K562 (cell line): ENCODE results near the gene HEG1. TPM values are rescaled to one million over a fixed set of nuclear protein-coding genes. Genes with fewer than 3 reads are reported as not detected.

Source experiments
- ATAC-seq: fragments of 200-7000 bp; cut with Tn5 transposase; 3 replicates; pipeline ENCODE4 v1.9.1; 2020; ENCODE audit warnings: moderate library complexity
- BruUV-seq: library from RNA; stranded (reverse); fragments of 400-500 nt; replicated peaks from 2 replicates; lab custom pipeline; 2021; lab: Mats Ljungman, UMichigan
- CTCF ChIA-PET: fragments of 300-600 bp; formaldehyde crosslinking; extraction: SDS; loops from one replicate; lab custom pipeline; 2021; ENCODE audit warnings: low intra/inter-chr PET ratio; lab: Yijun Ruan, JAX
- POLR2A ChIA-PET: fragments of 300-600, 350-650 bp; sonication (Branson Sonifier 250); formaldehyde crosslinking; extraction: SDS; loops from one replicate; lab custom pipeline; 2021; ENCODE audit warnings: antibody characterized with exemption, inconsistent platforms; lab: Yijun Ruan, JAX
- DNase-seq, 4 experiments: peaks; one replicate each; pipeline versions ENCODE4 v3.0.0 to v3.0.0-alpha.2; 2011 to 2018; ENCODE audit warnings: low spot score in 3 of 4, mixed read lengths in 3 of 4; ENCODE audit errors: extremely low read depth in 1 of 4
- FAIRE-seq: peaks from 2 replicates; lab custom pipeline; 2011; peaks lifted over from hg19 to GRCh38; lab: Jason Lieb, UNC
- H2AFZ ChIP-seq: 2 replicates; pipeline ENCODE4 v1.6.0; 2011; ENCODE audit warnings: low read depth, low read length, control low read depth, inconsistent platforms
- H3K27ac ChIP-seq: fragments of 200-600 bp; 3 replicates; pipeline ENCODE4 v1.8.0; 2011; ENCODE audit warnings: low read depth, mild to moderate bottlenecking, control low read depth, inconsistent platforms, low read length, moderate library complexity, mixed read lengths; ENCODE audit errors: extremely low read depth
- H3K27me3 ChIP-seq, 2 experiments: fragments of 300-600 bp in 1 of 2; 2 replicates in 1 of 2; 3 replicates in 1 of 2; pipeline versions ENCODE4 v1.6.0 to v1.8.0; 2011; ENCODE audit warnings: inconsistent platforms in 2 of 2, low read length in 2 of 2, mild to moderate bottlenecking in 1 of 2, mixed read lengths in 1 of 2, moderate library complexity in 1 of 2; ENCODE audit not compliant: control insufficient read depth in 2 of 2, insufficient read depth in 2 of 2
- H3K36me3 ChIP-seq: fragments of 300-600 bp; 3 replicates; pipeline ENCODE4 v1.8.0; 2011; ENCODE audit warnings: mild to moderate bottlenecking, low read length, inconsistent platforms; ENCODE audit not compliant: control insufficient read depth, insufficient read depth
- H3K4me1 ChIP-seq, 2 experiments: fragments of 200-600 bp in 1 of 2; replicated peaks in 1 of 2; 2 replicates in 1 of 2; 3 replicates in 1 of 2; pipeline versions ENCODE4 v1.5.1 to v1.8.0; 2011; ENCODE audit warnings: inconsistent platforms in 2 of 2, low read length in 2 of 2, mild to moderate bottlenecking in 1 of 2, mixed read lengths in 1 of 2, moderate library complexity in 1 of 2; ENCODE audit not compliant: control insufficient read depth in 2 of 2, insufficient read depth in 2 of 2
- H3K4me2 ChIP-seq: 2 replicates; pipeline ENCODE4 v1.6.1; 2011; ENCODE audit warnings: low read length, control low read depth, inconsistent platforms, mixed read lengths; ENCODE audit not compliant: insufficient read depth
- H3K4me3 ChIP-seq: fragments of 200-600 bp; sonication (generic), shearing (Covaris generic); 2 replicates; pipeline ENCODE4 v1.5.1; 2016; ENCODE audit warnings: control low read depth, inconsistent platforms
- H3K79me2 ChIP-seq: fragments of 200-600 bp; 3 replicates; pipeline ENCODE4 v1.8.0; 2011; ENCODE audit warnings: low read length, inconsistent platforms; ENCODE audit not compliant: control insufficient read depth, insufficient read depth
- H3K9ac ChIP-seq, 2 experiments: 2 replicates each; pipeline versions ENCODE4 v1.6.0 to v1.6.1; 2011; ENCODE audit warnings: low read depth in 2 of 2, low read length in 2 of 2, control low read depth in 1 of 2, inconsistent platforms in 1 of 2, mild to moderate bottlenecking in 1 of 2, mixed read lengths in 1 of 2; ENCODE audit not compliant: insufficient read depth in 1 of 2
- H3K9me1 ChIP-seq: one replicate; pipeline ENCODE4 v1.6.0; 2011; ENCODE audit warnings: inconsistent platforms, mild to moderate bottlenecking, low read length, moderate library complexity; ENCODE audit not compliant: control insufficient read depth, insufficient read depth
- H3K9me3 ChIP-seq: replicated peaks from 2 replicates; pipeline ENCODE4 v1.5.1; 2011; ENCODE audit warnings: low read depth, low read length, inconsistent platforms; ENCODE audit not compliant: control insufficient read depth, insufficient read depth
- H4K20me1 ChIP-seq: replicated peaks from 2 replicates; pipeline ENCODE4 v1.6.1; 2011; ENCODE audit warnings: low read length, inconsistent platforms, mixed read lengths; ENCODE audit not compliant: control insufficient read depth, insufficient read depth
- BRD9 ChIP-seq: fragments of 450-650 bp; IDR thresholded peaks from 2 replicates; pipeline ENCODE4 v1.6.1; 2018; ENCODE audit warnings: low read depth; ENCODE audit not compliant: partially characterized antibody
- HBP1 ChIP-seq: fragments of 450-650 bp; formaldehyde crosslinking; IDR thresholded peaks from 2 replicates; pipeline ENCODE4 v1.4.0; 2022; ENCODE audit warnings: missing genetic modification characterization
- HNRNPL ChIP-seq: fragments of 200-400 bp; formaldehyde crosslinking; IDR thresholded peaks from 2 replicates; pipeline ENCODE4 v1.6.1; 2017; ENCODE audit warnings: low read depth, mild to moderate bottlenecking, low read length
- IFI16 ChIP-seq: fragments of 250-450 bp; sonication (Bioruptor Pico); IDR thresholded peaks from 2 replicates; pipeline ENCODE4 v2.1.2; 2022; ENCODE audit warnings: mild to moderate bottlenecking, inconsistent platforms
- MIER1 ChIP-seq: fragments of 450-650 bp; IDR thresholded peaks from 2 replicates; pipeline ENCODE4 v1.6.1; 2016; ENCODE audit warnings: antibody characterized with exemption, mild to moderate bottlenecking, low read depth
- NUFIP1 ChIP-seq: fragments of 450-650 bp; IDR thresholded peaks from 2 replicates; pipeline ENCODE4 v1.6.1; 2018; ENCODE audit not compliant: partially characterized antibody
- SAFB ChIP-seq: fragments of 200-400 bp; formaldehyde crosslinking; IDR thresholded peaks from 2 replicates; pipeline ENCODE4 v1.6.1; 2017; ENCODE audit warnings: low read depth, low read length, borderline replicate concordance
- SIN3B ChIP-seq: fragments of 450-650 bp; IDR thresholded peaks from 2 replicates; pipeline ENCODE4 v1.6.1; 2017; ENCODE audit warnings: low read depth, mild to moderate bottlenecking, moderate library complexity
- SIX5 ChIP-seq, 2 experiments: IDR thresholded peaks; 2 replicates each; pipeline ENCODE4 v1.6.1; 2011; ENCODE audit warnings: low read length in 2 of 2, borderline replicate concordance in 1 of 2, low read depth in 1 of 2, mild to moderate bottlenecking in 1 of 2, moderate library complexity in 1 of 2; ENCODE audit not compliant: insufficient read depth in 1 of 2
- SLC30A9 ChIP-seq: fragments of 250-450 bp; sonication (Bioruptor Pico); IDR thresholded peaks from 2 replicates; pipeline ENCODE4 v1.8.0; 2022; ENCODE audit warnings: mild to moderate bottlenecking, moderate library complexity
- SRSF9 ChIP-seq: fragments of 200-400 bp; formaldehyde crosslinking; IDR thresholded peaks from 2 replicates; pipeline ENCODE4 v1.6.1; 2017; ENCODE audit warnings: low read depth, low read length, borderline replicate concordance
- ZNF212 ChIP-seq: fragments of 450-650 bp; formaldehyde crosslinking; IDR thresholded peaks from 2 replicates; pipeline ENCODE4 v1.4.0; 2020; ENCODE audit warnings: mild to moderate bottlenecking
- ZNF324 ChIP-seq: fragments of 250-450 bp; sonication (Bioruptor Pico); IDR thresholded peaks from 2 replicates; pipeline ENCODE4 v1.4.0; 2020; ENCODE audit warnings: mild to moderate bottlenecking
- WGBS: fragments of 100-300 bp; shearing (Covaris generic); methylation state at CpG from one replicate; pipeline ENCODE4 v1.1.6; 2016; ENCODE audit warnings: low coverage, mixed read lengths; ENCODE audit not compliant: insufficient coverage; ENCODE audit errors: missing lambda C conversion rate; 5-methylcytosine and 5-hydroxymethylcytosine counted together
- in situ Hi-C: fragments of 300-500 bp; cut with MboI; formaldehyde crosslinking; loops from 4 replicates; pipeline ENCODE4 v1.15.0; 2018; ENCODE audit warnings: inconsistent platforms, mixed read lengths
- intact Hi-C: fragments of 100-400 bp; cut with micrococcal nuclease; formaldehyde crosslinking; loops from 2 replicates; pipeline ENCODE4 v1.14.2; 2022
- polyA plus RNA-seq, 8 experiments: library from polyadenylated mRNA; depleted of rRNA in 4 of 8; stranded (reverse) in 5 of 8; unstranded in 3 of 8; fragments of >200 nt; fragmentation: Nextera tagmentation in 2 of 8; fragmentation: Illumina TruSeq in 1 of 8; extraction: Ambion mirVana in 2 of 8; extraction: Trizol in 1 of 8; gene quantifications; 2 replicates each; pipeline versions ENCODE4 v1.2.1 to v1.2.3, GENCODE V29; 2011 to 2014; ENCODE audit warnings: inconsistent platforms in 1 of 8, missing spikeins in 1 of 8
- total RNA-seq, 7 experiments: library from RNA; depleted of rRNA in 6 of 7; stranded (reverse); fragments of >200 nt in 6 of 7; fragmentation: Illumina TruSeq in 2 of 7; extraction: Trizol in 2 of 7; gene quantifications; 2 replicates each; pipeline versions ENCODE4 v1.2.1 to v1.2.3, GENCODE V29; 2011 to 2021; ENCODE audit warnings: low replicate concordance in 1 of 7
- TF ChIP-seq, protein P1 (sequence below): fragments of 450-650 bp; formaldehyde crosslinking; IDR thresholded peaks from 2 replicates; pipeline ENCODE4 v1.4.0; 2022; ENCODE audit warnings: mild to moderate bottlenecking, moderate library complexity
- TF ChIP-seq, protein P2 (sequence below): sonication (generic); formaldehyde crosslinking; IDR thresholded peaks from 2 replicates; pipeline ENCODE4 v1.8.1; 2022; ENCODE audit warnings: missing genetic modification reagents
- TF ChIP-seq, protein P3 (sequence below): fragments of 250-450 bp; sonication (Bioruptor Pico); IDR thresholded peaks from 2 replicates; pipeline ENCODE4 v1.4.0; 2020; ENCODE audit warnings: mild to moderate bottlenecking, moderate library complexity, borderline replicate concordance

The HEG1 gene
- total and polyA plus RNA-seq, 9 of the 15 experiments (the other 6 are each of a cell fraction or from before 2014, with no cell fraction given): 0.24 TPM; not detected in 8

DNA sequence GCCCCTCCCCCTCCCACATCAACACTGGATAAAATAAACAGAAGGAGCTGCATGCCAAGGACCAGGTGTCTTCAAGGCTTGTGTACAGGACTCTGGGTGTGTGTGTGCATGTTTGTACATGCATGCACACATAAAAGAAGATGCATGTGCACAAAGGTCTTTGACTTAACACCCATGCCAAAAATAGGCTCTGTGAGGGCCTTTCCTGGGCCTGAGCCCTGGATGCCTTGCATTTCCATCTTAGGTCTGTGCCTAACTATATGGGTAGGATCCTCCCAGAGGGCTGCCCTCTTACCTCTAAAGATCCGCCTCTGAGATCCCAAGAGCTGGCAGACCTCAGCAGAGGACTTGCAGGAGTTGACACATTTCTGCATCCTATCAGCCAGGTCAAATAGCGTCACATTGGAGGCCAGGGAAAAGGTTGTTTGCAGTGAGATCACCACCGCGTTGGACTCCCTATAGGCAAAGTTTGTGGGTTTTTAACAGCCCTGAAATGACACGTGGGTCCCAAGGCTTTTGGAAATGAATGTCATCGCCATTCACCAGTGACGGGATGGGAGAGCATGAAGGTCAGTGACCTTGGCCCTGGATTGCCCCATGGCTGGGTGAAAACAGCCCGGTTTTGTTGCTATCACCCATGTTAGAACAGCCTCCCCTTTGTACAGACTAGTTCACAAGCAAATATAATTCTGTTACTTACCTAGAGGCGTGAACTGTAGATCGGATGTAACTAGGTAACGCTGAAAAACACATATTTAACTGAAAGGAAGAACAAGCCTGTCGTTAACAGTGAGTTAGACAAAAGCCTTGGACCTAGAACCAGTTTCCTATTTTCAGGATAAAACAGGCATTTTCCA is 54.0 kb downstream of the HEG1 start:
- Histone ChIP-seq H3K36me3 (no peaks in the 10 kb centered on the region), H3K9me3 (no peaks in the 10 kb centered on the region)
- POLR2A ChIA-PET: no interaction called here
- TF ChIP-seq SIN3B (no peak), NUFIP1 (no peak), MIER1 (no peak), HBP1 (no peak), HNRNPL (no peak), SIX5 (IDR thresholded peaks at IDR 0.05; ENCODE audit: borderline replicate concordance in 1 of 2, insufficient read depth in 1 of 2, low read depth in 1 of 2, low read length in 2 of 2) (no peak), SRSF9 (no peak), ZNF212 (CRISPR knock-in tag) (no peak), SLC30A9 (no peak), IFI16 (CRISPR knock-in tag) (no peak), SAFB (no peak), ZNF324 (CRISPR knock-in tag) (no peak), BRD9 (no peak)
- TF ChIP-seq, protein P1, sequence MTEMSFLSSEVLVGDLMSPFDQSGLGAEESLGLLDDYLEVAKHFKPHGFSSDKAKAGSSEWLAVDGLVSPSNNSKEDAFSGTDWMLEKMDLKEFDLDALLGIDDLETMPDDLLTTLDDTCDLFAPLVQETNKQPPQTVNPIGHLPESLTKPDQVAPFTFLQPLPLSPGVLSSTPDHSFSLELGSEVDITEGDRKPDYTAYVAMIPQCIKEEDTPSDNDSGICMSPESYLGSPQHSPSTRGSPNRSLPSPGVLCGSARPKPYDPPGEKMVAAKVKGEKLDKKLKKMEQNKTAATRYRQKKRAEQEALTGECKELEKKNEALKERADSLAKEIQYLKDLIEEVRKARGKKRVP (CRISPR knock-in tag): no peak
- TF ChIP-seq, protein P2, sequence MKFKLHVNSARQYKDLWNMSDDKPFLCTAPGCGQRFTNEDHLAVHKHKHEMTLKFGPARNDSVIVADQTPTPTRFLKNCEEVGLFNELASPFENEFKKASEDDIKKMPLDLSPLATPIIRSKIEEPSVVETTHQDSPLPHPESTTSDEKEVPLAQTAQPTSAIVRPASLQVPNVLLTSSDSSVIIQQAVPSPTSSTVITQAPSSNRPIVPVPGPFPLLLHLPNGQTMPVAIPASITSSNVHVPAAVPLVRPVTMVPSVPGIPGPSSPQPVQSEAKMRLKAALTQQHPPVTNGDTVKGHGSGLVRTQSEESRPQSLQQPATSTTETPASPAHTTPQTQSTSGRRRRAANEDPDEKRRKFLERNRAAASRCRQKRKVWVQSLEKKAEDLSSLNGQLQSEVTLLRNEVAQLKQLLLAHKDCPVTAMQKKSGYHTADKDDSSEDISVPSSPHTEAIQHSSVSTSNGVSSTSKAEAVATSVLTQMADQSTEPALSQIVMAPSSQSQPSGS: no peak
- TF ChIP-seq, protein P3, sequence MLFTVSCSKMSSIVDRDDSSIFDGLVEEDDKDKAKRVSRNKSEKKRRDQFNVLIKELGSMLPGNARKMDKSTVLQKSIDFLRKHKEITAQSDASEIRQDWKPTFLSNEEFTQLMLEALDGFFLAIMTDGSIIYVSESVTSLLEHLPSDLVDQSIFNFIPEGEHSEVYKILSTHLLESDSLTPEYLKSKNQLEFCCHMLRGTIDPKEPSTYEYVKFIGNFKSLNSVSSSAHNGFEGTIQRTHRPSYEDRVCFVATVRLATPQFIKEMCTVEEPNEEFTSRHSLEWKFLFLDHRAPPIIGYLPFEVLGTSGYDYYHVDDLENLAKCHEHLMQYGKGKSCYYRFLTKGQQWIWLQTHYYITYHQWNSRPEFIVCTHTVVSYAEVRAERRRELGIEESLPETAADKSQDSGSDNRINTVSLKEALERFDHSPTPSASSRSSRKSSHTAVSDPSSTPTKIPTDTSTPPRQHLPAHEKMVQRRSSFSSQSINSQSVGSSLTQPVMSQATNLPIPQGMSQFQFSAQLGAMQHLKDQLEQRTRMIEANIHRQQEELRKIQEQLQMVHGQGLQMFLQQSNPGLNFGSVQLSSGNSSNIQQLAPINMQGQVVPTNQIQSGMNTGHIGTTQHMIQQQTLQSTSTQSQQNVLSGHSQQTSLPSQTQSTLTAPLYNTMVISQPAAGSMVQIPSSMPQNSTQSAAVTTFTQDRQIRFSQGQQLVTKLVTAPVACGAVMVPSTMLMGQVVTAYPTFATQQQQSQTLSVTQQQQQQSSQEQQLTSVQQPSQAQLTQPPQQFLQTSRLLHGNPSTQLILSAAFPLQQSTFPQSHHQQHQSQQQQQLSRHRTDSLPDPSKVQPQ (CRISPR knock-in tag): no peak

More for the DNA sequence above, 54.0 kb downstream of the HEG1 start:
- CTCF ChIA-PET: no interaction called here
- intact Hi-C loops (no loop called here), in situ Hi-C loops (no loop called here)
- no peaks in the 10 kb centered on the region for H3K4me1 ChIP-seq
- WGBS: 4% methylated on average over 12 of the region's 12 CpGs
- no TSS peak for BruUV-seq
- FAIRE-seq (no peak), ATAC-seq (no peak), DNase-seq (no peak)
- no peaks in the 10 kb centered on the region for H4K20me1 ChIP-seq
- H3K27ac ChIP-seq: no peak overlapping the region
- H3K27me3 ChIP-seq: peaks cover 27 to 40% of the 10 kb centered on the region in 2 experiments
- no peaks in the 10 kb centered on the region for H3K9me1 ChIP-seq
- no peak overlapping the region for H3K4me3 ChIP-seq
- H3K9ac ChIP-seq: no peak overlapping the region
- H3K4me2 ChIP-seq: no peak overlapping the region
- H2AFZ ChIP-seq: no peak overlapping the region
- H3K79me2 ChIP-seq: no peaks in the 10 kb centered on the region
